Activated naive CD8-positive, alpha-beta T cell treated with anti-CD3 and anti-CD28 coated beads, Interleukin-2, amount 10 ng/mL, durations not matched to agents 7 days and 5 days (primary cell): ENCODE measurements around the gene ASMTL. TPM values are rescaled to one million over a fixed set of nuclear protein-coding genes. Genes with fewer than 3 reads are reported as not detected.
"Not testable (repeated sequence)": the region's sequence is repeated elsewhere in the genome, so short reads cannot be mapped to it uniquely, and the experiment has no call there.

Experiments
- ATAC-seq: fragments of 150-1000 bp; cut with Tn5 transposase; one replicate; pipeline ENCODE4 v1.10.0; 2021; ENCODE audit warnings: low read depth, moderate library complexity
- POLR2A ChIA-PET: fragments of 350-600 bp; sonication (Branson Sonifier 250); formaldehyde crosslinking; loops from one replicate; lab custom pipeline; 2021; ENCODE audit warnings: antibody characterized with exemption; lab: Charles Lee
- DNase-seq: peaks from one replicate; pipeline ENCODE4 v3.0.0; 2021
- H3K27ac Mint-ChIP-seq: one replicate; pipeline ENCODE4 v1.8.0; 2022; ENCODE audit warnings: mild to moderate bottlenecking, mixed read lengths
- H3K27me3 Mint-ChIP-seq: one replicate; pipeline ENCODE4 v1.8.0; 2022; ENCODE audit warnings: mild to moderate bottlenecking, moderate library complexity, mixed read lengths
- H3K36me3 Mint-ChIP-seq: one replicate; pipeline ENCODE4 v1.8.0; 2021; ENCODE audit warnings: mild to moderate bottlenecking, mixed read lengths
- H3K4me1 Mint-ChIP-seq: one replicate; pipeline ENCODE4 v1.8.0; 2021; ENCODE audit warnings: mixed read lengths
- H3K4me3 Mint-ChIP-seq: one replicate; pipeline ENCODE4 v1.8.0; 2022; ENCODE audit warnings: mild to moderate bottlenecking, moderate library complexity, mixed read lengths
- H3K9me3 Mint-ChIP-seq: one replicate; pipeline ENCODE4 v1.8.0; 2021; ENCODE audit warnings: mixed read lengths
- total RNA-seq, 2 experiments: library from RNA; stranded (reverse); gene quantifications; one replicate each; pipeline ENCODE4 v1.2.3, GENCODE V29; 2021

ASMTL gene
- total RNA-seq, 2 experiments from 2014 or later = 39.4 to 42.2 TPM

GRCh38 chrX:1462596-1463251, 10.0 kb upstream of the ASMTL start:
- Mint-ChIP-seq H3K4me1 (peaks cover 45% of the 10 kb centered on the region), H3K27ac (peak overlapping the region; percentile 94), H3K36me3 (peaks cover 27% of the 10 kb centered on the region), H3K4me3 (peak overlapping the region; percentile 83), H3K9me3 (no peaks in the 10 kb centered on the region), H3K27me3 (no peaks in the 10 kb centered on the region)
- ATAC-seq = peak; percentile 76
- peak; percentile 53 for DNase-seq
- POLR2A ChIA-PET = no interaction called here

- Mint-ChIP-seq H3K9me3 (no peaks in the 10 kb centered on the region), H3K27ac (peak overlapping the region; percentile 94), H3K36me3 (peaks cover 24% of the 10 kb centered on the region), H3K4me3 (peak overlapping the region; percentile 83), H3K27me3 (no peaks in the 10 kb centered on the region), H3K4me1 (peaks cover 42% of the 10 kb centered on the region)
- no peak for ATAC-seq
- POLR2A ChIA-PET = no interaction called here
- DNase-seq = no peak
Observed at GRCh38 chrX:1462110-1462509, 9.4 kb upstream of the ASMTL start.

GRCh38 chrX:1455948-1456280, 3.2 kb upstream of the ASMTL start:
- H3K9me3 Mint-ChIP-seq = no peaks in the 10 kb centered on the region
- peak overlapping the region; percentile 5 for H3K27ac Mint-ChIP-seq
- no peak for DNase-seq
- POLR2A ChIA-PET = no interaction called here
- no peaks in the 10 kb centered on the region for H3K27me3 Mint-ChIP-seq
- H3K4me1 Mint-ChIP-seq = peaks cover 10% of the 10 kb centered on the region
- no peak for ATAC-seq
- no peak overlapping the region for H3K4me3 Mint-ChIP-seq
- no peaks in the 10 kb centered on the region for H3K36me3 Mint-ChIP-seq

- Mint-ChIP-seq H3K36me3 (peaks cover 10% of the 10 kb centered on the region), H3K4me1 (peaks cover 16% of the 10 kb centered on the region), H3K4me3 (peak overlapping the region; percentile 62), H3K27me3 (no peaks in the 10 kb centered on the region), H3K27ac (peak overlapping the region; percentile 57), H3K9me3 (peaks cover 9% of the 10 kb centered on the region)
- ATAC-seq (peak; percentile 50), DNase-seq (peak; percentile 95)
- POLR2A ChIA-PET = no interaction called here
Observed at GRCh38 chrX:1453951-1454785, 1.5 kb upstream of the ASMTL start.

- Mint-ChIP-seq H3K4me3 (peak overlapping the region; percentile 89), H3K9me3 (peaks cover 17% of the 10 kb centered on the region), H3K27ac (peak overlapping the region; percentile 98), H3K4me1 (peaks cover 23% of the 10 kb centered on the region), H3K36me3 (peaks cover 18% of the 10 kb centered on the region), H3K27me3 (no peaks in the 10 kb centered on the region)
- POLR2A ChIA-PET = no interaction called here
- ATAC-seq (peak; percentile 48), DNase-seq (no peak)
Observed at GRCh38 chrX:1453395-1453783, 680 bp upstream of the ASMTL start.

GRCh38 chrX:1451661-1452515, 821 bp downstream of the ASMTL start:
- Mint-ChIP-seq H3K9me3 (peaks cover 27% of the 10 kb centered on the region), H3K4me1 (peaks cover 35% of the 10 kb centered on the region), H3K27ac (peak overlapping the region; percentile 85), H3K36me3 (peaks cover 33% of the 10 kb centered on the region), H3K27me3 (no peaks in the 10 kb centered on the region), H3K4me3 (peak overlapping the region; percentile 80)
- ATAC-seq = no peak
- POLR2A ChIA-PET = no interaction called here
- DNase-seq = peak; percentile 43

GRCh38 chrX:1451251-1451660, 1.5 kb downstream of the ASMTL start:
- Mint-ChIP-seq H3K27ac (no peak overlapping the region), H3K27me3 (no peaks in the 10 kb centered on the region), H3K36me3 (peaks cover 37% of the 10 kb centered on the region), H3K4me1 (peaks cover 37% of the 10 kb centered on the region), H3K4me3 (peak overlapping the region; percentile 80), H3K9me3 (peaks cover 27% of the 10 kb centered on the region)
- ATAC-seq (no peak), DNase-seq (peak; percentile 34)
- POLR2A ChIA-PET = no interaction called here

- Mint-ChIP-seq H3K4me3 (no peak overlapping the region), H3K9me3 (peaks cover 29% of the 10 kb centered on the region), H3K27me3 (no peaks in the 10 kb centered on the region), H3K4me1 (peaks cover 33% of the 10 kb centered on the region), H3K27ac (no peak overlapping the region), H3K36me3 (peaks cover 43% of the 10 kb centered on the region)
- no peak for ATAC-seq
- POLR2A ChIA-PET = no interaction called here
- peak; percentile 39 for DNase-seq
Observed at GRCh38 chrX:1450361-1451161, 2.1 kb downstream of the ASMTL start.

GRCh38 chrX:1449823-1450149, 2.9 kb downstream of the ASMTL start:
- Mint-ChIP-seq H3K9me3 (peaks cover 33% of the 10 kb centered on the region), H3K4me1 (peaks cover 31% of the 10 kb centered on the region), H3K27ac (no peak overlapping the region), H3K36me3 (peaks cover 51% of the 10 kb centered on the region), H3K27me3 (no peaks in the 10 kb centered on the region), H3K4me3 (no peak overlapping the region)
- DNase-seq (no peak), ATAC-seq (no peak)
- POLR2A ChIA-PET = no interaction called here

- peaks cover 36% of the 10 kb centered on the region for H3K9me3 Mint-ChIP-seq
- H3K4me3 Mint-ChIP-seq = no peak overlapping the region
- peaks cover 56% of the 10 kb centered on the region for H3K36me3 Mint-ChIP-seq
- DNase-seq = peak; percentile 31
- no peak for ATAC-seq
- peaks cover 28% of the 10 kb centered on the region for H3K4me1 Mint-ChIP-seq
- no peak overlapping the region for H3K27ac Mint-ChIP-seq
- POLR2A ChIA-PET = no interaction called here
- no peaks in the 10 kb centered on the region for H3K27me3 Mint-ChIP-seq
Observed at GRCh38 chrX:1449036-1449822, 3.5 kb downstream of the ASMTL start.

- POLR2A ChIA-PET, ATAC-seq, H3K27me3 Mint-ChIP-seq, H3K4me3 Mint-ChIP-seq: not testable (repeated sequence)
- peaks cover 40% of the 10 kb centered on the region for H3K9me3 Mint-ChIP-seq
- peaks cover 61% of the 10 kb centered on the region for H3K36me3 Mint-ChIP-seq
- H3K27ac Mint-ChIP-seq = peak overlapping the region; percentile 42
- DNase-seq = peak; percentile 17
- peaks cover 28% of the 10 kb centered on the region for H3K4me1 Mint-ChIP-seq
Observed at GRCh38 chrX:1448573-1449001, 4.1 kb downstream of the ASMTL start.

- H3K27me3 Mint-ChIP-seq, POLR2A ChIA-PET, ATAC-seq: not testable (repeated sequence)
- peaks cover 65% of the 10 kb centered on the region for H3K36me3 Mint-ChIP-seq
- peak; percentile 30 for DNase-seq
- peaks cover 27% of the 10 kb centered on the region for H3K4me1 Mint-ChIP-seq
- peak overlapping the region; percentile 63 for H3K27ac Mint-ChIP-seq
- peaks cover 41% of the 10 kb centered on the region for H3K9me3 Mint-ChIP-seq
- peak overlapping the region; percentile 17 for H3K4me3 Mint-ChIP-seq
Observed at GRCh38 chrX:1447969-1448572, 4.6 kb downstream of the ASMTL start.
